ENCODE data around the gene PRMT7.
A peak's percentile ranks its signal among the peaks of the same experiment; 100 is the strongest.

Gene PRMT7

GRCh38 chr16:68378436-68379415, 67.9 kb downstream of the PRMT7 start:
- DNase-seq = no peak

GRCh38 chr16:68379472-68380347, 68.9 kb downstream of the PRMT7 start:
- DNase-seq = no peak

GRCh38 chr16:68380348-68380670, 69.5 kb downstream of the PRMT7 start:
- DNase-seq = no peak

- DNase-seq = no peak
These were observed 70.0 kb downstream of the PRMT7 start for GRCh38 chr16:68380676-68381362.

- DNase-seq = no peak
These were observed 70.5 kb downstream of the PRMT7 start for GRCh38 chr16:68381363-68381724.

GRCh38 chr16:68382296-68382718, 71.5 kb downstream of the PRMT7 start:
- DNase-seq = no peak

GRCh38 chr16:68383858-68384257, 73.0 kb downstream of the PRMT7 start:
- no peak for DNase-seq

GRCh38 chr16:68384288-68385161, 73.7 kb downstream of the PRMT7 start:
- DNase-seq = no peak

- DNase-seq = no peak
These were observed 74.6 kb downstream of the PRMT7 start for GRCh38 chr16:68385371-68385770.

GRCh38 chr16:68386628-68387027, 75.8 kb downstream of the PRMT7 start:
- DNase-seq = no peak

GRCh38 chr16:68387301-68387700, 76.5 kb downstream of the PRMT7 start:
- DNase-seq = no peak

GRCh38 chr16:68388124-68388523, 77.3 kb downstream of the PRMT7 start:
- no peak for DNase-seq

GRCh38 chr16:68389006-68389405, 78.2 kb downstream of the PRMT7 start:
- no peak for DNase-seq

GRCh38 chr16:68389750-68390371, 79.0 kb downstream of the PRMT7 start:
- DNase-seq = no peak

GRCh38 chr16:68393333-68393732, 82.5 kb downstream of the PRMT7 start:
- DNase-seq = no peak

- DNase-seq = no peak
These were observed 84.5 kb downstream of the PRMT7 start for GRCh38 chr16:68395167-68395786.

- no peak for DNase-seq
These were observed 85.0 kb downstream of the PRMT7 start for GRCh38 chr16:68395815-68396214.

GRCh38 chr16:68396481-68396880, 85.7 kb downstream of the PRMT7 start:
- peak; percentile 25 for DNase-seq

- DNase-seq = no peak
These were observed 86.9 kb downstream of the PRMT7 start for GRCh38 chr16:68397710-68398201.

GRCh38 chr16:68399456-68399855, 88.6 kb downstream of the PRMT7 start:
- DNase-seq = no peak
